PC-3 (cell line): Measurements from ENCODE around the gene SMYD3. TPM values are rescaled to one million over a fixed set of nuclear protein-coding genes. Genes with fewer than 3 reads are reported as not detected.
A peak's percentile ranks its signal among the peaks of the same experiment; 100 is the strongest.

ENCODE experiments used
- ATAC-seq: fragments of 200-7000 bp; cut with Tn5 transposase; 2 replicates; pipeline ENCODE4 v1.9.1; 2020; ENCODE audit warnings: mild to moderate bottlenecking, moderate library complexity
- BruUV-seq: library from RNA; stranded (reverse); fragments of 400-500 nt; replicated peaks from 2 replicates; lab custom pipeline; 2021; lab: Mats Ljungman, UMichigan
- CTCF ChIA-PET: fragments of 300-600 bp; sonication (Branson Sonifier 250); formaldehyde crosslinking; loops from one replicate; lab custom pipeline; 2022; ENCODE audit warnings: antibody characterized with exemption; lab: Charles Lee
- POLR2A ChIA-PET: fragments of 300-600 bp; sonication (Branson Sonifier 250); formaldehyde crosslinking; loops from one replicate; lab custom pipeline; 2022; ENCODE audit warnings: antibody characterized with exemption; ENCODE audit not compliant: unreplicated experiment; lab: Charles Lee
- DNase-seq: peaks from one replicate; pipeline ENCODE4 v3.0.0-alpha.2; 2015
- H2AFZ ChIP-seq: fragments of 300-600 bp; sonication (generic); 2 replicates; pipeline ENCODE4 v1.6.0; 2016; ENCODE audit warnings: antibody characterized with exemption, low read length
- H3F3A ChIP-seq: fragments of 300-600 bp; sonication (generic); one replicate; pipeline ENCODE4 v1.6.0; 2017; ENCODE audit warnings: antibody characterized with exemption, low read length, control low read depth, mild to moderate bottlenecking; ENCODE audit not compliant: unreplicated experiment
- H3K27ac ChIP-seq: fragments of 300-600 bp; sonication (generic); 2 replicates; pipeline ENCODE4 v1.5.1; 2016; ENCODE audit warnings: mild to moderate bottlenecking, low read length
- H3K27me3 ChIP-seq: fragments of 300-600 bp; sonication (generic); 2 replicates; pipeline ENCODE4 v1.6.1; 2016; ENCODE audit warnings: low read length, mixed read lengths
- H3K36me3 ChIP-seq: fragments of 300-600 bp; sonication (generic); 2 replicates; pipeline ENCODE4 v1.6.1; 2016; ENCODE audit warnings: low read depth, mixed run types, low read length, mixed read lengths
- H3K4me1 ChIP-seq: fragments of 300-600 bp; sonication (generic); 2 replicates; pipeline ENCODE4 v1.5.1; 2016; ENCODE audit warnings: low read length; ENCODE audit not compliant: insufficient read depth
- H3K4me2 ChIP-seq: fragments of 300-600 bp; sonication (generic); 2 replicates; pipeline ENCODE4 v1.6.0; 2016; ENCODE audit warnings: low read length
- H3K4me3 ChIP-seq: fragments of 300-600 bp; sonication (generic); 2 replicates; pipeline ENCODE4 v1.5.1; 2016; ENCODE audit warnings: mild to moderate bottlenecking, low read length, mixed read lengths
- H3K79me2 ChIP-seq: fragments of 300-600 bp; sonication (generic); 2 replicates; pipeline ENCODE4 v1.6.1; 2017; ENCODE audit warnings: low read length, mixed read lengths
- H3K9ac ChIP-seq: fragments of 300-600 bp; sonication (generic); 2 replicates; pipeline ENCODE4 v1.6.0; 2016; ENCODE audit warnings: mild to moderate bottlenecking, low read length
- H3K9me2 ChIP-seq: fragments of 300-600 bp; sonication (generic); replicated peaks from 2 replicates; pipeline ENCODE4 v1.6.1; 2016; ENCODE audit warnings: mixed run types, low read length, mixed read lengths
- H3K9me3 ChIP-seq: fragments of 300-600 bp; sonication (generic); 2 replicates; pipeline ENCODE4 v1.6.1; 2016; ENCODE audit warnings: low read length, mixed read lengths
- H4K20me1 ChIP-seq: fragments of 300-600 bp; sonication (generic); 2 replicates; pipeline ENCODE4 v1.6.1; 2016; ENCODE audit warnings: low read length, mixed read lengths
- EZH2 ChIP-seq: fragments of 300-600 bp; sonication (generic); IDR thresholded peaks from one replicate; pipeline ENCODE4 v1.6.1; 2017; ENCODE audit warnings: antibody characterized with exemption, mild to moderate bottlenecking, low read length; ENCODE audit not compliant: unreplicated experiment
- EZH2phosphoT487 ChIP-seq: fragments of 300-600 bp; sonication (generic); IDR thresholded peaks from 2 replicates; pipeline ENCODE4 v1.6.1; 2018; ENCODE audit warnings: mild to moderate bottlenecking, antibody characterized with exemption, low read length, borderline replicate concordance
- intact Hi-C: fragments of 100-400 bp; cut with micrococcal nuclease; formaldehyde crosslinking; loops from 2 replicates; pipeline ENCODE4 v1.9.0; 2023
- total RNA-seq: library from RNA; depleted of rRNA; stranded (reverse); fragments of >200 nt; gene quantifications from 2 replicates; pipeline ENCODE4 v1.2.3, GENCODE V29; 2014
- TF ChIP-seq, protein P1 (sequence below): fragments of 300-600 bp; sonication (generic); conservative IDR thresholded peaks from 2 replicates; pipeline ENCODE4 v1.5.1; 2017; ENCODE audit warnings: antibody characterized with exemption, low read depth, mild to moderate bottlenecking, low read length

SMYD3 gene
- total RNA-seq, 1 experiment from 2014 or later: 33.0 TPM

DNA sequence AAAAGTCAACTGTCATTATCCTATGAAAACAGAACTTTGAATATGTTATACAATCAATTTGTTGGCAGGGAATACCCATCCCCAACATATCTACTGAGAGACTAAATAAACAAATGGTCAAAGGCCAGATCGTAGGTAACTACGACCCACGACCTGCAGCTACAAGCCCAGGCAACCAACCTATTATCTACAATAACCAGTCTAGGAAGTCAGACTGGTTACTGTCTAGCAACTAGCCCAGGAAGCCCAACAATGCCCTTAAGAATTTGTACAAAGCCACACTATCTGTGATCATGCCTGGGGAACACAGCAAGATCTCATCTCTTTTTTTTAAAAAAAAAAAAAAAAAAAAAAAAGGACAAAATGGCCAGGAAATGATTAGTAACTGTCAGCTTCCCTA is 58.7 kb downstream of the SMYD3 start:
- H3K9me2 ChIP-seq: no peaks in the 10 kb centered on the region
- H3K9ac ChIP-seq: no peak overlapping the region
- no peaks in the 10 kb centered on the region for H3K4me1 ChIP-seq
- no peaks in the 10 kb centered on the region for H3F3A ChIP-seq
- POLR2A ChIA-PET: no interaction called here
- H3K36me3 ChIP-seq: no peaks in the 10 kb centered on the region
- peaks cover 7% of the 10 kb centered on the region; the same call in 1 of the 2 replicates for H4K20me1 ChIP-seq
- no peaks in the 10 kb centered on the region for H3K9me3 ChIP-seq
- ATAC-seq: no peak
- intact Hi-C loops: no loop called here
- BruUV-seq: no TSS peak
- CTCF ChIA-PET: interaction anchor here (0.6 kb wide), 1 partner anchor 405 kb away, joined by 3 read pairs; no protein-coding TSS in a partner anchor
- TF ChIP-seq EZH2phosphoT487 (no peak), EZH2 (no peak)
- TF ChIP-seq, protein P1, sequence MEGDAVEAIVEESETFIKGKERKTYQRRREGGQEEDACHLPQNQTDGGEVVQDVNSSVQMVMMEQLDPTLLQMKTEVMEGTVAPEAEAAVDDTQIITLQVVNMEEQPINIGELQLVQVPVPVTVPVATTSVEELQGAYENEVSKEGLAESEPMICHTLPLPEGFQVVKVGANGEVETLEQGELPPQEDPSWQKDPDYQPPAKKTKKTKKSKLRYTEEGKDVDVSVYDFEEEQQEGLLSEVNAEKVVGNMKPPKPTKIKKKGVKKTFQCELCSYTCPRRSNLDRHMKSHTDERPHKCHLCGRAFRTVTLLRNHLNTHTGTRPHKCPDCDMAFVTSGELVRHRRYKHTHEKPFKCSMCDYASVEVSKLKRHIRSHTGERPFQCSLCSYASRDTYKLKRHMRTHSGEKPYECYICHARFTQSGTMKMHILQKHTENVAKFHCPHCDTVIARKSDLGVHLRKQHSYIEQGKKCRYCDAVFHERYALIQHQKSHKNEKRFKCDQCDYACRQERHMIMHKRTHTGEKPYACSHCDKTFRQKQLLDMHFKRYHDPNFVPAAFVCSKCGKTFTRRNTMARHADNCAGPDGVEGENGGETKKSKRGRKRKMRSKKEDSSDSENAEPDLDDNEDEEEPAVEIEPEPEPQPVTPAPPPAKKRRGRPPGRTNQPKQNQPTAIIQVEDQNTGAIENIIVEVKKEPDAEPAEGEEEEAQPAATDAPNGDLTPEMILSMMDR: no peak
- no peak overlapping the region for H3K4me3 ChIP-seq
- no peak overlapping the region for H3K4me2 ChIP-seq
- no peak overlapping the region for H3K27ac ChIP-seq
- no peak for DNase-seq
- H3K27me3 ChIP-seq: no peaks in the 10 kb centered on the region
- peaks cover 28% of the 10 kb centered on the region for H3K79me2 ChIP-seq
- no peak overlapping the region for H2AFZ ChIP-seq

DNA sequence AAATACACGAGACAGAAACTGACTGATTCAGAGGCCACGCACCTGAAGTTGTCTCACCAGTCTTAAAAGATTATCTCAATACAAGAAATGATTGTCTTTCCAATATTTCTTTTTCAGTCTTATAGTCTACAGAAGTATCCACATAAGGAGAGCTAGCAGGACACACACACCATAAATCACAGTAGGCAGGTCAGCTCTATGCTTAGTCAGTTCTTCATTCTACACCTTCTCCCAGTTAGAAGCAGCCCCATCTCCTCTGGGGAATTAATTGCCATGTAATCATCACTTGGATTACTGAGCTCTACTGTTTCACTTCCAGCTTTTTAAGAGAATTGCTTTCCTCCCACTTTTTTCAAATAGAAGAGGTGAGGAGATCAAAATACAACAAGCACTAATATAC is 59.6 kb downstream of the SMYD3 start:
- Histone ChIP-seq H2AFZ (no peak overlapping the region), H3K9ac (no peak overlapping the region), H4K20me1 (peaks cover 7% of the 10 kb centered on the region; the same call in 1 of the 2 replicates), H3K9me3 (no peaks in the 10 kb centered on the region), H3K79me2 (peaks cover 23% of the 10 kb centered on the region), H3K36me3 (no peaks in the 10 kb centered on the region), H3K27ac (no peak overlapping the region), H3K4me2 (no peak overlapping the region), H3K9me2 (no peaks in the 10 kb centered on the region), H3K27me3 (no peaks in the 10 kb centered on the region), H3K4me3 (no peak overlapping the region), H3K4me1 (no peaks in the 10 kb centered on the region), H3F3A (no peaks in the 10 kb centered on the region)
- intact Hi-C loops: no loop called here
- BruUV-seq: no TSS peak
- POLR2A ChIA-PET: no interaction called here
- DNase-seq: no peak
- TF ChIP-seq EZH2: no peak
- TF ChIP-seq EZH2phosphoT487: no peak
- TF ChIP-seq, protein P1: no peak
- CTCF ChIA-PET: interaction anchor here (0.6 kb wide), 2 partner anchors 95 to 1294 kb away, joined by 3 read pairs; no protein-coding TSS in a partner anchor
- ATAC-seq: peak; percentile 29

DNA sequence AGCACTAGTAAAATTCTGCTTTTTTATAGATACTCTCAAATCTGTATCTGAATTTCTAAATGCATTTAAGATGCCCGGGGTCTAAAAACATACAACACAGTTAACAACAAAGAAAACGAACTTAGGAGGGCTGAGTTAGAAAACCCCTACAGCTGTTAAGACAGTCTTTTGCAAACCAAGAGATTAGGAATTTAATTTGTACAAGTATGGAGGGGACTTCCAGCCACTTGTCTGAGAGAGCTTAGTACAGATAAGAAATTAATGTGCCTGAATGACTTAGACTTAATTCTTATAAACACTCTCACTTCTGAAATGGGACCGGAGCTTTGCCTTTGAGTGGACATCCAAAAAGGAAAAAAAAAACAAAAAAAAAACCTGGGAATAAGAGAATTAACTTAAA is 61.6 kb downstream of the SMYD3 start:
- Histone ChIP-seq H3F3A (no peaks in the 10 kb centered on the region), H3K79me2 (peaks cover 18% of the 10 kb centered on the region), H3K9me3 (no peaks in the 10 kb centered on the region), H3K4me3 (no peak overlapping the region), H3K27ac (no peak overlapping the region), H3K36me3 (no peaks in the 10 kb centered on the region), H3K9me2 (no peaks in the 10 kb centered on the region), H2AFZ (no peak overlapping the region), H3K4me2 (no peak overlapping the region), H3K4me1 (no peaks in the 10 kb centered on the region), H3K27me3 (no peaks in the 10 kb centered on the region), H3K9ac (no peak overlapping the region), H4K20me1 (no peaks in the 10 kb centered on the region)
- CTCF ChIA-PET: no interaction called here
- DNase-seq (no peak), ATAC-seq (no peak)
- POLR2A ChIA-PET: no interaction called here
- no peak for TF ChIP-seq EZH2
- TF ChIP-seq, protein P1: no peak
- TF ChIP-seq EZH2phosphoT487: no peak
- intact Hi-C loops: no loop called here
- BruUV-seq: no TSS peak
